HG03457 (cell line): Measurements from ENCODE around the gene GYS2.
"Not testable (repeated sequence)": the region's sequence is repeated elsewhere in the genome, so short reads cannot be mapped to it uniquely, and the experiment has no call there.

Source experiments
- ATAC-seq: cut with Tn5 transposase; IDR thresholded peaks from one replicate; pipeline ENCODE4 v1.9.1; 2021; ENCODE audit warnings: moderate number of reproducible peaks; ENCODE audit not compliant: unreplicated experiment

Gene GYS2

DNA sequence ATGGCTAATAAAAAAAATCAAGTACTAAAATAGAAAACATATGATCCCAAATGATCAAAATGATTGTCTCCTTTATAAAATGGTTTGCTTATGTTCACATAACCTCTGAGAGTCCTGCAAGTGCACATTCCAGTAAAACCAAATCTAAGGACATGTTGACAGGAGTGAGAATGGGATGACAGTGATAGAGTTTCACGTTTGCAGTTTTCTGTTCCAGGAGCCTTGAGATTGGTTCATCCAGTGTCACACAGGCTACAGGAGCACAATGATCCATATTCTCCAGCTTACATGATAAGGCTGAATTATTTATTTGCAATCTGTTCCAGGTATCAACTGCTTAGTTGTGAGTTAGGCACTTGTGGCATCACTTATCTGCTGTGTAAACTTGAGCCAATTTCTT lies 1.5 kb upstream of the GYS2 start:
- ATAC-seq, result no peak

GRCh38 chr12:21602774-21603173 lies 1.9 kb downstream of the GYS2 start:
- ATAC-seq, result no peak

GRCh38 chr12:21600196-21600595 lies 4.5 kb downstream of the GYS2 start:
- ATAC-seq, result no peak

DNA sequence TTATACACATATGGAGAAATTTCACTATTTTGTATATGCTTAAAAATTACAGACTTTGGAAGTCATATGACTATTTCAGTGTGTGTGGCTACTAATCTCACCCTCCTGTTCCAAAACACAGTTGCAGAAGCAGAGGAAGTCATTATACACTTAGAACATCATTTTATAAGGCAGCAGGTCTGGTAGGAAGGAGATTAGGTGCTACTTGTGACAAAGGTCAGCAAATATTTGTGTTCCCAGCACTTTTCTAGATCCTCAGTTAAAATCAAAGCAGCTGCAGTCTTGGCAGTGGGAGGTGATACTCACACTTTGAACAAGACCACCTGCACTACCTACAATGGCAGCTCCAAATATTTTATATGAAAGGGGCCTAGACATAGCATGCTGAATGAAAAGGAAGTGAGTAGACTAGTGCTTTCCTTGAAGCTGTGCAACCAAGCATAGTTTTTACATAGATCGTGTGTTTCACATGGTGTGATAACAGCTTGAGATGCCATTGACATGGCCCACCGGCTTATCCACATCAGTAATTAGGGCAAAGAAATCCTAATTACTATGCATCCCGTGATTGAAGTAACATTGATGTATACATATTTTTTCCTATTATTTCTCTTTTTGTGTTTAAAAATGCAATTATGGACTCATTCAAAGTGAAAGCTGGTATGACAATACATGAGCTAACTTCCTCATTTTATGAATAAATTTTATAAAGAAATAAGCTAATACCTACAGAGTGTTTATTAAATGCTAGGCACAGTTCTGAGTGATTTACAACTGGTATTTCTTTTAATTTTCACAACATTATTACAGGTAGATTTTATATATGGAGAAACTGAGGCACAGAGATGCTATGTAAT lies 5.3 kb downstream of the GYS2 start:
- no peak for ATAC-seq

DNA sequence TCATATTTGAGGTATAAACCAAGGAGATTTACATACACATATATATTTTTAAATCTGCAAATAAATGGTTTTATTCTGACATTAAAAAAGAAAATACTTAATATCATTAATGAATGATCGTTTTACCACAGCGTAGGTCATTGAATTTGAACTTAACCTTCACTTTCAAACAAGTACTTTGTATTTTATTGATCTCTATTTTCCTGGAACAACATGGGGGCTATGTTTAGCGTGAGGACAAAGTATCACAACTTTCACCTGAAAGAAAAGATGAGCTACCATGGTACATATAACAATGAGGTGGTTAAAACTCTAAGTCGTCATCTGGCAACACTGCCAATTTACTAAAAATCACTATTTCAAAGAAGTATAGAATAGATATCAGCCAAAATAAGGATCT lies 6.0 kb downstream of the GYS2 start:
- ATAC-seq, result no peak

GRCh38 chr12:21595356-21595755 lies 9.3 kb downstream of the GYS2 start:
- not testable (repeated sequence) for ATAC-seq

GRCh38 chr12:21585485-21585884 lies 19.2 kb downstream of the GYS2 start:
- no peak for ATAC-seq

- ATAC-seq, result not testable (repeated sequence)
Measured at GRCh38 chr12:21584403-21585182, 20.1 kb downstream of the GYS2 start.

- no peak for ATAC-seq
Measured at GRCh38 chr12:21583587-21583986, 21.1 kb downstream of the GYS2 start.

GRCh38 chr12:21580748-21581516 lies 23.7 kb downstream of the GYS2 start:
- no peak for ATAC-seq

DNA sequence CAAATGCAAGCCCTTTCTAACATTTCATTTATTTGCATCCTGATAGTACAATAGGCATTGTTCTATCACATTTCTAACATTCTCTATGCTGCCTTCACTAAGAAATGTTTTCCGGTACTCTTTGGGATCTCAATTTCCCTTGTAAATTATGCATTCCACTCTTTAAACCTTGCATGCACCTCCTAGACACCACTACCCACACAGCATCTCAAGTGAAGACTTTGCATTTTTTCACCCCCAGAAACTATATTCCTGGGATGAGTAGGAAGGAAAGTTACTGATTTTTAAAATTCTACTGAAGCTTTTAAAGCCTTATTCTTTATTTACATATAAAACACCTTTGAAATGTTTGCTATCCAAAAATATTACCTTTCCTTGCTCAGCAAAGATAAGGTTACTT lies 27.1 kb downstream of the GYS2 start:
- ATAC-seq, result no peak

DNA sequence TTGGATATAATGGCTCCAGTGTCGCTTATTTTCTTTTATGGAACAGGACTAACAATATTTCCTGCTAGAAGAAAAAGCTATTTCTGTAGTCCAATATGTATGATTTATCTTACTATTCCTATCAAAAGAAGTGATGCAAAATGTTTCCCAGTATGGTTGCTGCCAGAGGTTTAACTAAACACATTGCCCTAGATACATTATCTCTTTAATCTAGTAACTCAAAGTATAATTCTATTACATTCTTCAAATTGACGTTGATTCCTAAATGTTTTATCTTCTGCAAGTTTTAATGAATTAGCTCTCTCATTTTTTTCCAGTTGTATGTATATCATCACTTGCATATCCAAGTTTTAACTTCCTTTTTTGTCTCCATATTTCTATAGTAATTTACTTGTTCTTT lies 28.2 kb downstream of the GYS2 start:
- ATAC-seq, result no peak

GRCh38 chr12:21573733-21574358 lies 30.8 kb downstream of the GYS2 start:
- no peak for ATAC-seq

DNA sequence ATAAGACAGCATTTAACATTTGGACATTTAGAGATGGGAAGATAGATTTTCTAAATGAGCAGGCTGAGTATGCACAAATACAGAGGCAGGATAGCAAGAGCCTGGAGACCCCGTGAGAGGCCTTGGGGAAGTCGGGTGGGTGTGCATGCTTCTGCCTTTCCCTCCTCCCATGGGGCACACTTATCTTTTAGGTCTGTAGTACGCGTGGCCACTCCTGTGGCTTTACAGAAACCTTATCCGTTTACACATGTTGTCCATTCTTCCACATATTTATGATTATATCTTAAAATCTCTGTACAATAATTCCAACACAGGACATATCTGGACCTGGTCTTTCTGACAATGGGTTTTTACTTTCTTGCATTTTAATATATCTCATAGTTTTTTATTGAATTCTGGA lies 33.6 kb downstream of the GYS2 start:
- no peak for ATAC-seq

DNA sequence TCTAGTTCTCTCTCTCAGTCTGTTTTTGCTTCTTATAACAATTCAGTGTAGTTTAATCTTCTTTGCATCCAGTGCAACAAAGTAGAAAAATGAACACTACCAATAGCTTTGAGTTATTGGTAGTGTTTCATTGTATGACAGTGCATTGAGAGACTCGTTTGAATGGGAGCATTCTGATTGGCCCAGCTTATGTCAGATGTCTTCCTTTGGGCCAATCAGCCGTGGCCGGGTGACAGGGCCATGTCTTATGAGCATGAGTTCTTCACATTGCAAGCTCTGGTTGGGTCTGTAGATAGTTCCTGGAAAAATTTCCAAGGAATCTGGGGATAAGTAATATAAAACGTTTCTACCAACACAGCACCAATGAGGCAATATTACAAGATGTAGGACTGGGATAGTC lies 36.5 kb downstream of the GYS2 start:
- ATAC-seq, result no peak

DNA sequence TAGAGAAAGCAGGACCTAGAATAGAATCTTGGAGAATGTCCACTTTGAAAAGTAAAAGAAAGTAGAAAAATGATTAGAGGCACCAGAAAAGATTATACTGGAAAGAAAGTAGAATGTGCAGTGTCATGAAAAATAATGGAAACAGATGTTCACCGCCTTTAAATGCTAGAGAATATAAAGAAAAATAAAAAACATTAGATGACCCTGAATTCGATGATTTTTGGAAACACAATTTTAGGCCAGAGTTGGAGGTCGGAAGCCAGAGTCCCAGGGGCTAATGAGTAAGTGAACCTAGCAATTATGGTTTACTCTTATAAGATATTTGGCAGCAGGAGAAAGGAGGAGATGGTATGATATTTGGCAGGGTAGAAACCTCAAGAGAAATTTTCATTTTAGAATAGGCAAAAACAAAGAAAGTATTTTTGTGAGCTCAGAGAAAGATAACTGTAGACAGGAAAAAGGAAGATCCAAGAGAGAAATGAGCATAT lies 37.7 kb downstream of the GYS2 start:
- no peak for ATAC-seq

- no peak for ATAC-seq
Measured at GRCh38 chr12:21566223-21566906, 38.3 kb downstream of the GYS2 start.

DNA sequence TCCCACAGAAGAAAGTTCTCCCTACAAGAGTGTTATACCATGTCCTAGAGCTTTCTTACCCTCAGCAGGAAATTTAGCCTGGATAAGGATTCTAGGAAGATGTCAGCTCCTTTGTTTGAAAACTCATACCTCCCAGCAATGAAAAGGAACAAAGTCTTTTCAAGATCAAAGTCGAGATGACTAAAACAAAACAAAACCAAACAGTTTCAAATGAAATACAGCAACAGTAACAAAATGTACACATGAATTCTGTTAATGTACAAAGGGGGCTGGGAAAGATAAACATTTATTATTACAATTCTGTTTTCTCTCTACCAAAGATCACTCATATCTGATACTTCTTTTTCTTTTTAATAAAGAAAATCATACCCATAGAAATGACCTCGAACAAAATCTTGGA lies 41.8 kb downstream of the GYS2 start:
- ATAC-seq, result no peak

DNA sequence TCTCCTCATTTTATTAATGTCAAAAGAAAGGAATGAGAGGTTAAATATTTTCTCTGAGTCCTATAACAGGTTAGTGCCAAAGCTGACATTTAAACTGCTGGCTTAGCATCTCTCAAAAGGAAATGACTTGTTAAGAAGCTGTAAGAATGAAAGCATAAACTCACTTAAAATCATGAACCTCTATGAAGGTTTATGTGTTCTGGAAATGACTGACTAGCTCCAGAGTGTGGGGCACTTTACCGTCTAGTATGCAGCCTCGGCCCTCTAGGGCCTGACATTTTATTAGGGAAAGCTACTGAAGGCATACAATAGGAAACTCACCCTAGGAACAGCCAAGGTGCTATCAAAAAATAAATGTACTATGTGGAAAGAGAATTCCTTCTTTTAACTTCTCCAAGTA lies 43.5 kb downstream of the GYS2 start:
- ATAC-seq, result no peak

- no peak for ATAC-seq
Measured at GRCh38 chr12:21559855-21560569, 44.6 kb downstream of the GYS2 start.
